Hepatocyte (in vitro differentiated cells): ENCODE data around the gene SFT2D2. TPM values are rescaled to one million over a fixed set of nuclear protein-coding genes. Genes with fewer than 3 reads are reported as not detected.
A peak's percentile ranks its signal among the peaks of the same experiment; 100 is the strongest.

ENCODE experiments used
- DNase-seq: peaks from one replicate; pipeline ENCODE4 v3.0.0-alpha.2; 2016; ENCODE audit warnings: low spot score
- H2AFZ ChIP-seq: fragments of 200-600 bp; sonication (generic); 2 replicates; pipeline ENCODE4 v1.6.0; 2016; ENCODE audit warnings: antibody characterized with exemption, mild to moderate bottlenecking
- H3K27ac ChIP-seq: fragments of 200-600 bp; sonication (generic); 2 replicates; pipeline ENCODE4 v1.5.1; 2016; ENCODE audit warnings: mild to moderate bottlenecking
- H3K27me3 ChIP-seq: fragments of 200-600 bp; sonication (generic); 2 replicates; pipeline ENCODE4 v1.6.1; 2016
- H3K36me3 ChIP-seq: fragments of 200-600 bp; sonication (generic); replicated peaks from 2 replicates; pipeline ENCODE4 v1.5.1; 2016; ENCODE audit warnings: low read depth; ENCODE audit not compliant: insufficient read depth
- H3K4me1 ChIP-seq: fragments of 200-600 bp; sonication (generic); 2 replicates; pipeline ENCODE4 v1.5.1; 2016; ENCODE audit warnings: mild to moderate bottlenecking, moderate library complexity; ENCODE audit not compliant: insufficient read depth
- H3K4me2 ChIP-seq: fragments of 200-600 bp; sonication (generic); 2 replicates; pipeline ENCODE4 v1.6.0; 2016
- H3K4me3 ChIP-seq: fragments of 200-600 bp; sonication (generic); 2 replicates; pipeline ENCODE4 v1.5.1; 2016; ENCODE audit warnings: mild to moderate bottlenecking
- H3K79me2 ChIP-seq: fragments of 200-600 bp; sonication (generic); 2 replicates; pipeline ENCODE4 v1.6.0; 2017; ENCODE audit warnings: mild to moderate bottlenecking
- H3K9me2 ChIP-seq: fragments of 200-600 bp; sonication (generic); replicated peaks from 2 replicates; pipeline ENCODE4 v1.6.0; 2017; ENCODE audit warnings: mild to moderate bottlenecking; ENCODE audit not compliant: insufficient read depth
- H3K9me3 ChIP-seq: fragments of 200-600 bp; sonication (generic); 2 replicates; pipeline ENCODE4 v1.5.1; 2016; ENCODE audit warnings: low read depth, mild to moderate bottlenecking
- H4K20me1 ChIP-seq: fragments of 200-600 bp; sonication (generic); 2 replicates; pipeline ENCODE4 v1.6.0; 2016; ENCODE audit warnings: mild to moderate bottlenecking; ENCODE audit not compliant: insufficient read depth, poor library complexity, severe bottlenecking
- EZH2 ChIP-seq: fragments of 200-600 bp; sonication (generic); IDR thresholded peaks from 2 replicates; pipeline ENCODE4 v1.6.1; 2016; ENCODE audit warnings: antibody characterized with exemption, mild to moderate bottlenecking, borderline replicate concordance
- EZH2phosphoT487 ChIP-seq: fragments of 200-600 bp; sonication (generic); IDR thresholded peaks from one replicate; pipeline ENCODE4 v1.6.1; 2018; ENCODE audit warnings: antibody characterized with exemption, mild to moderate bottlenecking, low read depth, moderate library complexity; ENCODE audit not compliant: unreplicated experiment, severe bottlenecking
- WGBS: methylation state at CpG from one replicate; pipeline ENCODE4 v1.1.6; 2016; ENCODE audit warnings: low lambda C conversion rate; ENCODE audit errors: missing lambda C conversion rate; 5-methylcytosine and 5-hydroxymethylcytosine counted together
- polyA plus RNA-seq: library from polyadenylated mRNA; unstranded; fragments of >200 nt; fragmentation: Nextera tagmentation; extraction: Ambion mirVana; gene quantifications from 2 replicates; pipeline ENCODE4 v1.2.1, GENCODE V29; 2016
- total RNA-seq: library from RNA; depleted of rRNA; stranded (reverse); fragments of >200 nt; gene quantifications from 2 replicates; pipeline ENCODE4 v1.2.3, GENCODE V29; 2014
- TF ChIP-seq, protein P1 (sequence below): fragments of 200-600 bp; sonication (generic); IDR thresholded peaks from 2 replicates; pipeline ENCODE4 v1.5.1; 2016; ENCODE audit warnings: antibody characterized with exemption, mild to moderate bottlenecking; ENCODE audit not compliant: poor library complexity

Gene SFT2D2
- total and polyA plus RNA-seq, 2 experiments from 2014 or later = 31.5 to 36.9 TPM

DNA sequence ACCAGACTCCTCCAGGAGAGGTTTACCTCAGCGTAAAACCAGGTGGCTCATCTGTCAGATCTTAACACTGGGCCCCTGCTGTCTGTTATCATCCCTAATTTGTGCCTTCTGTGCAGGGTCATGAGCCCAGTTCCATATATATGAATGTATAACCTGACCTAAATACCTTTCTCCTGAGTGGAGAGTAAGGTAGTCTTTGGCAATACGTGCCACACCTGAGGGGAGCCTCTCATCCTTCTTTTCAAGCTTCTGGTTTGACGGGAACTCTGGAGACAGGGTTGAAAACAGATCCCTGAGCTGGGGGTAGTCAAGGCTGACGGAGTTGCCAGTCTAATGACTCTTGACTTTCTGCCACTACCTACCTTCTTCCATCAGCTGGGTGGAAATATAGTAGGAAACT, 4.1 kb downstream of the SFT2D2 start:
- Histone ChIP-seq H3K27ac (no peak overlapping the region), H3K9me2 (no peaks in the 10 kb centered on the region), H3K4me1 (peaks cover 7% of the 10 kb centered on the region), H3K4me2 (no peak overlapping the region), H3K27me3 (no peaks in the 10 kb centered on the region), H3K9me3 (no peaks in the 10 kb centered on the region), H3K79me2 (peaks cover 83% of the 10 kb centered on the region), H3K36me3 (no peaks in the 10 kb centered on the region), H2AFZ (no peak overlapping the region), H4K20me1 (peaks cover 3% of the 10 kb centered on the region), H3K4me3 (no peak overlapping the region)
- no peak for DNase-seq
- 98% methylated on average over 4 of the region's 4 CpGs for WGBS
- TF ChIP-seq, protein P1, sequence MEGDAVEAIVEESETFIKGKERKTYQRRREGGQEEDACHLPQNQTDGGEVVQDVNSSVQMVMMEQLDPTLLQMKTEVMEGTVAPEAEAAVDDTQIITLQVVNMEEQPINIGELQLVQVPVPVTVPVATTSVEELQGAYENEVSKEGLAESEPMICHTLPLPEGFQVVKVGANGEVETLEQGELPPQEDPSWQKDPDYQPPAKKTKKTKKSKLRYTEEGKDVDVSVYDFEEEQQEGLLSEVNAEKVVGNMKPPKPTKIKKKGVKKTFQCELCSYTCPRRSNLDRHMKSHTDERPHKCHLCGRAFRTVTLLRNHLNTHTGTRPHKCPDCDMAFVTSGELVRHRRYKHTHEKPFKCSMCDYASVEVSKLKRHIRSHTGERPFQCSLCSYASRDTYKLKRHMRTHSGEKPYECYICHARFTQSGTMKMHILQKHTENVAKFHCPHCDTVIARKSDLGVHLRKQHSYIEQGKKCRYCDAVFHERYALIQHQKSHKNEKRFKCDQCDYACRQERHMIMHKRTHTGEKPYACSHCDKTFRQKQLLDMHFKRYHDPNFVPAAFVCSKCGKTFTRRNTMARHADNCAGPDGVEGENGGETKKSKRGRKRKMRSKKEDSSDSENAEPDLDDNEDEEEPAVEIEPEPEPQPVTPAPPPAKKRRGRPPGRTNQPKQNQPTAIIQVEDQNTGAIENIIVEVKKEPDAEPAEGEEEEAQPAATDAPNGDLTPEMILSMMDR = no peak

DNA sequence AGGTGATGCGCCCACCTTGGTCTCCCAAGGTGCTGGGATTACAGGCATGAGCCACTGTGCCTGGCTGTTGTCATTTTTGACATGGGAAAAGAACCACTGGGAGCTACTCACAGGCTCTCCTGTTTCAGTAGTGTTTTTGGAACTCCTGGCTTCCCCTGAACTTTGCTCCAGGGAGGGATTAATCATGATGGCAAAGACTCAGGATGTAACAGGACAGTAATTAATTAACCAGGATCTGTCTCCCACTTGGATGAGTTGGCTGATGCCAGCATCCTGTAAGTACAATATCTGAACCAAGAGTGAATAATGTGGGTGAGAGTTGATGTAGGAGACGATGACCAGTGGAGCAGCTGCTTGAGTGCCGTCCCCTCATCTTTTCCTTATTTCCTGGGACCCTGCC, 4.9 kb downstream of the SFT2D2 start:
- TF ChIP-seq EZH2 (no peak), EZH2phosphoT487 (no peak)
- TF ChIP-seq, protein P1 = no peak
- Histone ChIP-seq H3K27me3 (no peaks in the 10 kb centered on the region), H3K4me1 (peaks cover 11% of the 10 kb centered on the region), H3K9me3 (no peaks in the 10 kb centered on the region), H3K4me3 (no peak overlapping the region), H3K4me2 (no peak overlapping the region), H3K27ac (no peak overlapping the region), H3K79me2 (peaks cover 83% of the 10 kb centered on the region), H3K36me3 (no peaks in the 10 kb centered on the region), H4K20me1 (peaks cover 5% of the 10 kb centered on the region), H3K9me2 (no peaks in the 10 kb centered on the region), H2AFZ (no peak overlapping the region)
- no peak for DNase-seq
- 94% methylated on average over 3 of the region's 3 CpGs for WGBS

DNA sequence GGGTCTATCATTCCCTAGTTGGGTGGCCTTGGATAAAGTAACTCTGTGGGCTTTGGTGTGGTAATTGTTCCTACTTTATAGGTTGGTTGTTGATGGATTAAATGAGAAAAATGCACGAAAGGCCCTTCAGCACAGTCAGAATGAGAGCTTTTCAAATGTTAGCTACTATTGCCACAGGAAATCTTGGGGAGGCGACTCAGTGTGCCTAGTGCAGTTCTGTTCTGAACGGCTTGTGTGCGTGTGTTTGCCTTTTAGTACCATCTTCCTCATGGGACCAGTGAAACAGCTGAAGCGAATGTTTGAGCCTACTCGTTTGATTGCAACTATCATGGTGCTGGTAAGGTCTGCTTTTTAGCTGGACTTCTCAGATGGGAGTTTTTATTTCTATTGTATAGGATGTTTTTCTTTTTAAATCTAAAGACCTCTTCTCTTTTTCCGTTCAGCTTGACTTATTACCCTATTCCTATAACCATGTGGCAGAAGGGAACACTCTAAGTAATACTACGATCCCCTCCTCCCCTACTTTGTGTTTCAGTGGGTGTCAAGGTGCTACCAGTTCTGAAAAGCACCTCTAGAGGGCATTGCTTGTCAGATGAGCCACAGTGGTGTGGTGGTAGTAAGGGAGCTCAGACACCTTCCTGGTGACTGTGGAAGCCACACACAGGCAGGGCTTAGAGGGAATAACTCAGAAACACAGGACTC, 9.2 kb downstream of the SFT2D2 start:
- H3K4me2 ChIP-seq = no peak overlapping the region
- no peak overlapping the region for H3K4me3 ChIP-seq
- no peak overlapping the region for H3K27ac ChIP-seq
- peaks cover 48% of the 10 kb centered on the region for H3K79me2 ChIP-seq
- no peaks in the 10 kb centered on the region for H3K36me3 ChIP-seq
- H3K27me3 ChIP-seq = no peaks in the 10 kb centered on the region
- H3K9me2 ChIP-seq = no peaks in the 10 kb centered on the region
- 92% methylated on average over 8 of the region's 8 CpGs for WGBS
- peak; percentile 52 for DNase-seq
- peaks cover 11% of the 10 kb centered on the region for H3K4me1 ChIP-seq
- TF ChIP-seq, protein P1 = peak; percentile 46
- TF ChIP-seq EZH2 = no peak
- TF ChIP-seq EZH2phosphoT487 = no peak
- H2AFZ ChIP-seq = no peak overlapping the region
- H3K9me3 ChIP-seq = no peaks in the 10 kb centered on the region
- peaks cover 10% of the 10 kb centered on the region for H4K20me1 ChIP-seq

DNA sequence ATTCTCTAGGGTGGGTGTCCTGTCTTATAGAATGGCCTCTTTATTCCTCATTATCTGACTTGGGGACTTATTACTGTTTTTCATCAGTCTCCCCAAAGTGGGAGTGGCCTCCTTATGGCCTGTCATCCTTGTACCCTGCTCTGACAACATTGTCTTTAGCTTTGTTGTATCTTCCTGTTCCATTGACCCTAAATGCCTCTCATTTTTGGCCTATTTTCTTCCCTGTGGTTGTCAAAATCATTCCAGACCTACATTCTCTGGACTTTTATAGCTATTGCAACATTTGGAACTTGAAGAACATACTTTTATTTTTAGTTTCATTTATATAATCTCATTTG, 9.7 kb downstream of the SFT2D2 start:
- Histone ChIP-seq H3K9me3 (no peaks in the 10 kb centered on the region), H3K4me2 (no peak overlapping the region), H3K4me3 (no peak overlapping the region), H3K79me2 (peaks cover 43% of the 10 kb centered on the region), H2AFZ (no peak overlapping the region), H4K20me1 (peaks cover 10% of the 10 kb centered on the region), H3K27ac (no peak overlapping the region), H3K9me2 (no peaks in the 10 kb centered on the region), H3K27me3 (no peaks in the 10 kb centered on the region), H3K4me1 (peaks cover 11% of the 10 kb centered on the region), H3K36me3 (no peaks in the 10 kb centered on the region)
- DNase-seq = no peak
- TF ChIP-seq EZH2phosphoT487 (no peak), EZH2 (no peak)
- TF ChIP-seq, protein P1 = no peak
